ENCODE measurements around the gene ADNP2.

The ADNP2 gene

GRCh38 chr18:80168982-80169381 is 59.9 kb downstream of the ADNP2 start:
- no peak overlapping the region for H3K4me3 ChIP-seq (ENCODE audit: low read length)
- DNase-seq (ENCODE audit: low read depth), result no peak
- no peak for TF ChIP-seq CTCF (conservative IDR thresholded peaks at IDR 0.05; ENCODE audit: low read depth, low read length)

- no peak for DNase-seq (ENCODE audit: low read depth)
- no peak for TF ChIP-seq CTCF (conservative IDR thresholded peaks at IDR 0.05; ENCODE audit: low read depth, low read length)
- H3K4me3 ChIP-seq (ENCODE audit: low read length), result no peak overlapping the region
Observed at GRCh38 chr18:80169607-80170006, 60.5 kb downstream of the ADNP2 start.

GRCh38 chr18:80170395-80171053 is 61.5 kb downstream of the ADNP2 start:
- no peak for TF ChIP-seq CTCF (conservative IDR thresholded peaks at IDR 0.05; ENCODE audit: low read depth, low read length)
- no peak for DNase-seq (ENCODE audit: low read depth)
- H3K4me3 ChIP-seq (ENCODE audit: low read length), result no peak overlapping the region

GRCh38 chr18:80171054-80171872 is 62.2 kb downstream of the ADNP2 start:
- no peak for DNase-seq (ENCODE audit: low read depth)
- H3K4me3 ChIP-seq (ENCODE audit: low read length), result no peak overlapping the region
- TF ChIP-seq CTCF (conservative IDR thresholded peaks at IDR 0.05; ENCODE audit: low read depth, low read length), result peak; percentile 82

- no peak for DNase-seq (ENCODE audit: low read depth)
- no peak for TF ChIP-seq CTCF (conservative IDR thresholded peaks at IDR 0.05; ENCODE audit: low read depth, low read length)
- no peak overlapping the region for H3K4me3 ChIP-seq (ENCODE audit: low read length)
Observed at GRCh38 chr18:80172056-80172455, 63.0 kb downstream of the ADNP2 start.

GRCh38 chr18:80173060-80173459 is 64.0 kb downstream of the ADNP2 start:
- H3K4me3 ChIP-seq (ENCODE audit: low read length), result no peak overlapping the region
- TF ChIP-seq CTCF (conservative IDR thresholded peaks at IDR 0.05; ENCODE audit: low read depth, low read length), result no peak
- no peak for DNase-seq (ENCODE audit: low read depth)
